HG03378 (cell line): ENCODE data around the gene RBP7.
"Not testable (repeated sequence)": the region's sequence is repeated elsewhere in the genome, so short reads cannot be mapped to it uniquely, and the experiment has no call there.

Source experiments
- ATAC-seq: cut with Tn5 transposase; IDR thresholded peaks from one replicate; pipeline ENCODE4 v1.9.1; 2021; ENCODE audit warnings: mild to moderate bottlenecking, moderate library complexity; ENCODE audit not compliant: unreplicated experiment

Gene RBP7

DNA sequence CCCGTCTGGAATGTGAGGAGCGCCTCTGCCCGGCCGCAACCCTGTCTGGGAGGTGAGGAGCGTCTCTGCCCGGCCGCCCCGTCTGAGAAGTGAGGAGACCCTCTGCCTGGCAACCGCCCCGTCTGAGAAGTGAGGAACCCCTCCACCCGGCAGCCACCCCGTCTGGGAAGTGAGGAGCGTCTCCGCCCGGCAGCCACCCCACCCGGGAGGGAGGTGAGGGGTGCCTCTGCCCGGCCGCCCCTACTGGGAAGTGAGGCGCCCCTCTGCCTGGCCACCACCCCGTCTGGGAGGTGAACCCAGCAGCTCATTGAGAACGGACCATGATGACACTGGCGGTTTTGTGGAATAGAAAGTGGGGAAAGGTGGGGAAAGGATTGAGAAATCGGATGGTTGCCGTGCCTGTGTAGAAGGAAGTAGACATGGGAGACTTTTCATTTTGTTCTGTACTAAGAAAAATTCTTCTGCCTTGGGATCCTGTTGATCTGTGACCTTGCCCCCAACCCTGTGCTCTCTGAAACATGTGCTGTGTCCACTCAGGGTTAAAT lies 32.0 kb downstream of the RBP7 start:
- not testable (repeated sequence) for ATAC-seq

DNA sequence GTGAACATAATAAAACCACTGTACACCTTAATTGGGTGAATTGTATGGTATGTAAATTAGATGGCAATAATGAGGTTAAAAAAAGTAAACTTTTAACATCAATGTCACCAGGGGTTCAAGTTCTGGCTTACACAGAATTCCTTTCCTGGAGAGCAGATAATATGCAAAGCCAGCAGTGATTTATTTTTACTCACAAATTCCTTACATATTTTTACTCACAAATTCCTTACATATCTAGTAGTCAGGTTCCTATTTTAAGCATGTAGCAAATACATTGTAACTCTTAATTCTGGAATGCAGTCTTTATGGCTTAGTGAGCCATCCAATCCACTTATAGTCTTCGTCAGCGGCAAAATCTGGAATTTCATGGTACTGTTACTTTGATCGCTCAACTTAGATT lies 34.4 kb downstream of the RBP7 start:
- no peak for ATAC-seq

GRCh38 chr1:10032590-10033358 lies 35.7 kb downstream of the RBP7 start, which contains the start of gene UBE4B:
Gene UBE4B (plus strand): TSS chr1:10032958. CDS start chr1:10033671, 713 bp downstream.
- ATAC-seq: peak; percentile 71

DNA sequence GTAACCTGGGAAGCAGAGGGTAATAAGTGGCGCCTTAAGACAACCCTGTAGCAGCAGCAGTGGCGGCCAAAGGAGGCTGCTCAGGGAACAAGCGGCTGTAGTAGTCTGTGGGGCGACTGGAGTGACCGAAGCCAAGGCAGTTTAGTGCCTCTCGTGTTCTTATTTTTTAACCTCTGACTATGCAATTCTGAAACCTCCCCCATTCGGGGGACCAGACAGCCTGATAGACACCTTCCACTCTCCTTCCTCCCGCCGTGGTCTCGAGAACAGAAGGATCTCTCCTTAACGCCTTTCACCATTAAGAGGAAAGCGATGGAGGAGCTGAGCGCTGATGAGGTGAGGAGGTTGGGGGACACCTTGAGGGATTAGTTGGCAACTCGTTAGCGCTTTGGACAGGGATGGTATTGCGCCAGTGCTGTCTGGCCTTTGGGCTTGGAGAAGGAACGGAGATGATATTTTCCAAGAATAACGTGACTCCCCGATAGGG lies 36.4 kb downstream of the RBP7 start:
- peak; percentile 27 for ATAC-seq

DNA sequence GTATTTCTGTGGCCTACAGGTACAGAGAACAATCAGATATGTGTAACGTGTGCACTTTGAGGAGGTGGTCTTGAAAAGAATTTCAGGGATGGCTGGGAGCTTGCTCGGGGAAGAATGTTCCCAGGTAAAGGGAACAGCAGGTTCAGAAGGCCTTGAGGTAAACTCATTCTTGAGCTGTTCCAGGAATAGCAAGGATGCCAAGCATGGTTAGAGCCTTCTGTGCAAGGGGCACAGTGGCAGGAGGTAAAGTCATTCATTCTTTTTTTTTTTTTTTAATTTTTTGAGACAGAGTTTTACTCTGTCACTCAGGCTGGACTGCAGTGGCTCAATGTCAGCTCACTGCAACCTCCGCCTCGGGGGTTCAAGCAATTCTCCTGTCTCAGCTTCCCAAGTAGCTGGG lies 45.7 kb downstream of the RBP7 start:
- no peak for ATAC-seq

DNA sequence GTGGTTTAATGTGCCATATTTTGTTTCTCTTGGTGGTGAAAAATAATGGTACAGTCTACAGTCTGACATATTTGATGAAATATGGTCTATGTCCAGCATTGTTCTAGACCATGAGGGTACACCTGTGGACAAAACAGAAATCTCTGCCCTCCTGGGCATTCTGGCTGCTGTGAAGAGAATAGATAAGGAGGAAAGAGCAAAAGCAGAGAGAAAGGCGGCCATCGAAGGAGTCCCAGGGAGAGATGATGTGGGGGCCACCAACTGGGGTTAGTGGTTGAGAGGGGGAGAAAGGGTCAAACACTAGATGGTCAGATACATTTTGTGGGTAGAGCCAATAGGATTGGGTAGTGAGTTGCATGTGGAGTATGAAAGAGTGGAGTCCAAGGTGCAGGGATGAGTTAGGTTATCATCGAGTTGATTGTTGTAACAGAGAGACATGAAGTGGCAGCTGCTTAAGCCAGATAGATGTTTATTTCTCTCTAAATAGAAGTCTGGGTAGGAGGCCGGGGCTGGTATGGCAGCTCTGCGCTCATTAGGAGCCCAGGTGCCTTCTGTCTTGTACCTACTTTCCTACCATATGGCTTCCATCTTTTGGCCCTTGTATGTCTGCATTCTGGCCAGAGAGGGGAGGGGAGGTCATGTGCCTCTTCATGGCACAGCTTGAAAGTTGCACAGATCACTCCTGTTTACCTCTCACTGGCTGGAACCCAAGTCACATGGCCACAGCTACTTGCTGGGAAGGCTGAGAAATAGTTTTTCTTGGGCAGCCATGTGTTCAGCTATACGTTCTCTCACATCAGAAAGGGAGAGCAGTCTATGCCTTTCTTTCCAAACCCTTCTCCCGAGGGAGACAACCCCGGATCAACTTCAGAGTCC lies 48.7 kb downstream of the RBP7 start:
- ATAC-seq: no peak

DNA sequence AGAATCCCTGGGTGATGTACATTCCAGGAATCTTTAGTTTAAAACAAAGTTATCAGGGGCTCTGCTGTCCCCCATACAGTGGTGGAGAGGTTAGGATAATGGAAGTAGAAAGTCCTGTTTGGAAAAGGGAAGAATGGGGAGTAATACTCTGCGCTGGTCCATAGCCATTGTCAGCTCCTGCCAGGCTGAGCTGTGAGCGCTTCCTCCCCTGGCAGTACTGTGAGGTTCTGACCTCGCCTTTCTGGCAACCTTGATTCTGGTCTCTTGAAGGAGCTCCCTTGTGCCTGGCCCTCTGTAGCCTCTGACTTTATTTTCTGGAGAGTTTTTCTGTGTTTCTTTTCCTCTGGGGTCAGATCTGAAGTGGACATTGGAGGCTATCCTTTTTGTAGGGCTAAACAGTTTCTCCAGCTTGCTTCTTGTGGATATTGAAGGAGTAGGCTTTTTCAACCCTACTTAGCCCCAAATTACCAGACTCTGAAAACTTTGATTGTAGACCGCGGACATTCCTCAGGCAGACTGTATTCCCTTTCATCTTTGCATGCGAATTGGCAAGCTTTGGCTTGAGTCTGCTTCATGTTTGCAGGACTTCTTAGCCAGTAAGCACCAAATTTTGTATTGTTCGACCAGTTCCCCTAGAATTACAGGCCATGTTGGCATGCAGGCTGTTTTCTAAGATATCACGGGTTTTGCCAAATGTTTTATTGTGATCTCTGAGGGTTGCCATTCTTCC lies 49.5 kb downstream of the RBP7 start:
- no peak for ATAC-seq

DNA sequence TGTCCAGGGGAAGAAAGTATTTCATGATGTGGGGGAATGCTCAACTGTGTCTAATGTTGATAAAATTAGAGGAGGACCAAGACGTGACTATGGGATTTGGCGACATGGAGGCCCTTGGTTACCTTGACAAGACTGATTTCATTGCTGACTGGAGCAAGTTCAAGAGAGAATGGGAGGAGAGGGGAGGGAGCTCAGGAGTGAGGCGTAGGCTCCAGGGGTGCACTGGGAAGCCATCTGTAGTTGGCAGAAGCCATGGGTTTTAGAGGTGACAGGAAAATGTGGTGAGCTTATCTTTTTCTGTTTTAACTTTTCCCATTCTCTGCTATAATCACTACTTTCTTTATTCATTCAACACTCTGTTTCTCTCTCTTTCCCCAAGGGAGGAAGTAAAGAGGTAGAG lies 51.6 kb downstream of the RBP7 start:
- ATAC-seq: no peak

DNA sequence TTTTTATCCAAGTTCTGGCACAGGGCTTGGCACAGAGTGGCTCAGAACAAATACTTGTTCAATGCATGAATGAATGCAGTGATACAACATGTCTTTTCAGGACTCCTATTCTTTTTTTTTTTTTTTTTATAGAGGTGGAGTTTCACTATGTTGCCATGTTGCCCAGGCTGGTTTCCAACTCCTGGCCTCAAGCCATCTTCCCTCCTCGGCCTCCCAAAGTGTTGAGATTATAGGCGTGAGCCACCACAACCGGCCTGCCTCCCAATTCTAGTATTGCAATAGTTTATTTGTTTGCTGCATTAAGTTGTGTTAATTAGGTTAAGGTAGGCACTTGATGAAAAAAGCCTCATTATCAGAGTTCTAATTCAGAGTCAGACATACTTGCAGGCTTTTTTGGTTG lies 53.6 kb downstream of the RBP7 start:
- ATAC-seq: no peak

DNA sequence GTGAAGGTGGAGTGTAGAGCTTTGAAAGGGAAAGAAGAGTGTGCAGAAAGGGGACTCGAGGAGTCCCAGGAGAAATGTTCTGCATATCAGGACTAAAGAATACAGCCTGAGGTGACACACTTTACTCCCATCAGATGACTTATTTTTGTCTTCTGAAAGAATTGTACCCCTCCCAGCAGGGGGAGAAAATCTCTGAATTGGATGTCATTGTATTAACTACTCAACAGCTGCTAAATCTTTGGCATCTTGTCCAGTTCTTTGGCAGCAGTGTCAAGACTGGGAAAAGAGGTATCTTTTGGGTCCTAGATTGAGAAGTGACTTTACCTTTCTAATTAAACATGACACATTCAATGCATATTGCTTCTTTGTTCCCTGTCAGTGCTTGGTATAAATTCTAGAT lies 54.6 kb downstream of the RBP7 start:
- no peak for ATAC-seq

DNA sequence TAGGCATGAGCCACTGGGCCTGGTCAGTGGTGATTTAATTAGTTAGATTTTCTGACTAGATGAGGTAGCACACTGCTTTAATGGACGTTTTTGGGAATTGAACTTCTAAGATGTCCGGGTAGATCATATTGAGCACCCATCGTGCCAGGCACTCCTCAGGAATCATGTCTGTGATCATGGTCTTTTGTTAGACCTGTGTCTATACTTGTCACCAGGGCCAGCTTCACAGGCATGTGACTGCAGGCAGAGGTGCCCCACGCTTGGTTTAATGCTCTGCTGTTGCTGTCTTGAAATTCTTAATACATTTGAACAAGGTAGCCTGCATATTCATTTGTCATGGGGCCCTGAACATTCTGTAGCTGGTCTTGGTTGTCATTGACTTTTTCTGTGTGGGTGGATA lies 55.3 kb downstream of the RBP7 start:
- no peak for ATAC-seq

DNA sequence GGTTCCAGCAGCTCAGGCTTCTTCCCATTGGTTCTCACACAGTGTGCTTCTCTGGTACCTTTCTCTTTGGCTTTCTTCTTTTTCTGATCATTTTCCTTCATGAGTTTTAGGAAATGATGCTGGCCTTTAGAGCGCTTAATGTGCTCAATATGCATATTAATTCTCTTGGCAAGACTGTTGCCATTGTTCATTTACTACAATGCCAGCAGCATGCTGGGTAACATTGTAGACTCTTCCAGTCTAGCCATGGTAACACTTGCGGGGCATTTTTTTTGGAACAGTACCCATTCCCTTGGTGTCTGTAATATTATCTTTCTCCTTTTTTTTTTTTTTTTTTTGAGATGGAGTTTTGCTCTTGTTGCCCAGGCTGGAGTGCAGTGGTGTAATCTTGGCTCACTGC lies 57.4 kb downstream of the RBP7 start:
- ATAC-seq: no peak

DNA sequence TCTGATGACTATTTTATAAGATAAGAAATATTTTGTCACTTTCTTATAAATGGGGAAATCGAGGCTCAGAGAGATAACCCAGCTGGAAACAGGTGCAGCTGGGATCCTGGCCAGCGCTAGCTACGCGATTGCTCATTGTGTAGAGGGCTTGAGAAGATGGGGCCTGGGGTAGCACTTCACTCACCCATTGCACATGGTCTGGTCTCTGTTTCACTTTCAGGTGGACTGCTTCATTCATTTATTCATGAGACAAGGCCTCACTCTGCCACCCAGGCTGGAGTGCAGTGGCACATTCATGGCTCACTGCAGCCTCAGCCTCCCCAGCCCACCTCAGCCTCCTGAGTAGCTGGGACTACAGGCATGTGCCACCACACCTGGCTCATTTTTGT lies 59.6 kb downstream of the RBP7 start:
- ATAC-seq: no peak

- ATAC-seq: no peak
Observed at GRCh38 chr1:10057343-10057742, 60.3 kb downstream of the RBP7 start.

GRCh38 chr1:10057796-10058195 lies 60.8 kb downstream of the RBP7 start:
- no peak for ATAC-seq

GRCh38 chr1:10059342-10059718 lies 62.3 kb downstream of the RBP7 start:
- no peak for ATAC-seq

- ATAC-seq: no peak
Observed at GRCh38 chr1:10060311-10061100, 63.5 kb downstream of the RBP7 start.

DNA sequence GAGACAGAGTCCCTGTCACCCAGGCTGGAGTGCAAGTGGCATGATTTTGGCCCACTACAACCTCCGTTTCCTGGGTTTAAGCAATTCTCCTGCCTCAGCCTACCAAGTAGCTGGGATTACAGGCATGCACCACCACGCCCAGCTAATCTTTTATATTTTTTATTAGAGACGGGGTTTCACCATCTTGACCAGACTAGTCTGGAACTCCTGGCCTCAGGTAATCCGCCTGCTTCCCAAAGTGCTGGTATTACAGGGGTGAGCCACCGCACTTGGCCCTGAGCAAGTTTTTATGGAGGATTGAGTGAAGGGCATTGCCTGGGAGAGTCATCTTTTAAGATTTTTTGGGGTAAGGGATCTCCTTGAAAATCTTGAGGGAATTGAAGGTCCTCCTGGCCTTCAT lies 64.2 kb downstream of the RBP7 start:
- no peak for ATAC-seq

DNA sequence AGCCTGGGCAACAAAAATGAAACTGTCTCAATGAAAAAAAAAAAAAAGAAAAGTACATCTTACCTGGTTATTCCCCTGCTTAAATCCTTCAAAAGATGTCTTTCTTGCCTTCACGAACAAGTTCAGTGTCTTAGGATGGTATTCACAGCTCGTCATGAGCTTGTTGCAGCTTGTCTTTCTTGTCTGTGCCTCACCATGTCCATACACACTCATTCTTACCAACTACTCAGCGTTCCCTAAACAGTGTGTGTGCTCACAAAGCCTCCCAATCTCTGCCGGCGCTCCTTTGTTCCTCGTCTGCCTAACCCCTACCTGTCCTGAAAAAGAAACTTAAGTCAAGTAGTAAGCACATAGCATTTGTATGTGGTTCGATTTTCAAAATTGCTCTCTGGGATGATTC lies 66.8 kb downstream of the RBP7 start:
- no peak for ATAC-seq
